HTERT RPE-1 (cell line): ENCODE measurements around the gene SEMA4D.

Source experiments
- in situ Hi-C: fragments of 300-500 bp; cut with MboI; formaldehyde crosslinking; loops from 4 replicates; pipeline ENCODE4 v1.14.3; 2020; ENCODE audit warnings: low sequenced_read_pairs

SEMA4D gene

DNA sequence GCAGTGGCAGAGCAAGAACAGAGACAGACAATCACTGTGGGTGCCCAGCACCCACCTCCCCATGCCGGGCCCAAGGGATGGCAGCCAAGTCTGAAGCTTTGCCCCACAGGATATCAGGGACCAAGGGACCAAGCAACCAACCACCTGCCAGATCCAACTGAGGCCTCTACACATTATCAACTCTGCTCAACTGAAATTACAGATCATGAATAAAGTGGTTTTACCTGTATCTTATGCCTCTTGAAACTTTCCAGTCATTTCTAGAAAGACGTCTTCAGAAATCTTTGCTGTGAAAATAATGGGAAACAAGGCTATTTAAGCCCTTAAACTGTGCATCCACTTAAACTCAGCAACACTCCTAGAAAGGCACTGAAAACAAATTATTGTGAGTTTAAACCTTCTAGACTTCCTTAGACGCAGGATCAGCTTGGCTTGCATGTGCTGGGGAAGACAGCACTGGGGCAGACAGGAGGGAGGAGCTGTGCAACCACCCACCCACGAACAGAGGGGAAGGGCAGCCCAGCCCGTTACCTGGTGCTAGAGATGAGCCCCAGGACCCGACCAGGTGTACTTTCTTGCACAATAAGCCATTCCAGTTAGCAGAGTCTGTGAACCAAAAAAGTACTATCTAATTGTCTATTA is 80.0 kb downstream of the SEMA4D start:
- in situ Hi-C loops: no loop called here

DNA sequence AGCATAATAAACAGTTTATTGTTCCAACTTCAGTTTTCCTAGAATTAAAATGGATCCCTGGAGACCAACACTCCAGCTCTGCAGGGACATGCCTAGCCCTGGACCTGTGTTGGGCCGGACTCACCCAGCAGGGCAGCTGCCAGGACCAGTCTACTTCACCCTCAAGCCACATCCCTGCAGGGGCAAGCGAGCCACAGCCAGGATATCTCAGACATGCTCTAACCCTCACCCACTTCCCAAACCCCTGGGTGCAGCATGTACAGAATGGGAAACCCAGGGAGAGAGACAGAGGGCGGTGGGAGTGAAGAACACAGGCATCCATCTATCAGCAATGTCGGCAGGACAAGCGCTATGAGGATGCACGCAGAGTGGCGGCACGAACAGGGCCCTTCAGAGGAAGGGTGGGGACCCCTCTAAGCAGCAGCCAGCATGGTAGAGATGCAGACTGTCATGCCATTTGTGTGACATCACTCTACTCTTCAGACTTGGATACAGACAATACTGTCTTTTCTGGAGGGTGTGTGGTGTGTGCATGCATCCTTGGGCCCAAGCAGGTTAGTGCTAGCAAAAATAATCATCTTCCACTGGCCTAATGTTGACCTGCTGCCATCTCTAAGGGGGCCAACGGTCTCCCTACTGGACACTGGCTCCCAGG is 83.1 kb downstream of the SEMA4D start:
- in situ Hi-C loops: no loop called here

DNA sequence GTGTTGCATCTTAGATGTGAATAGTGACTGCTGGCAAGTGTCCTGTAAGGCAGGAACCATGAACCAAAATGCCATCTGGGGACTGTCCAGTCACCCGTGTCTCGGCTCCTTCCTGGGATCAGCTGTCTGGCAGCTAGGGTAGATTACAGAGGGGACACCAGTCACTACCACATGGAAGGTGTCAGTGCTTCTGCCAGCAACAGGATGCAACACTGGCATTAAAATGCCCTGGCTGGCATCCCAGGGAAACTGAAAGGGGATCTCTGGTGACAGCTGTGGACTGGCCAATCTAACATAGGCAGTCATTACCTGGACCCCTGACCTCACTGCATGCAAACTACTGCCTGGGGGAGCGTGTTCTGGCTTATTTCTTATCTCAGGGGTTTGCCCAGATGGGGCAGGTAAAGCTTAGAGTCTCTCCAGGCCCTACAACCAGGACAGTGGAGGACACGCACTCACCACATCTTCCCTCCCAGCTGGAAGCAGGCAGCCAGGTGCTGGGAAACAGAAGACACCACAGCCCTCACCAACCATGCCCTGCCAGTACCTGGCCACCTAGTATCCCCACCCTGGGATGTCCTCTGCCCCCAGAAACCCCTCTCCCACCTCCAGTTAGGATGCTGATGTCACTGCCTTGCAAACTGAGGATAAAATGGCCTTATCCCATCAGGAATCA is 83.8 kb downstream of the SEMA4D start:
- in situ Hi-C loops: no loop called here

DNA sequence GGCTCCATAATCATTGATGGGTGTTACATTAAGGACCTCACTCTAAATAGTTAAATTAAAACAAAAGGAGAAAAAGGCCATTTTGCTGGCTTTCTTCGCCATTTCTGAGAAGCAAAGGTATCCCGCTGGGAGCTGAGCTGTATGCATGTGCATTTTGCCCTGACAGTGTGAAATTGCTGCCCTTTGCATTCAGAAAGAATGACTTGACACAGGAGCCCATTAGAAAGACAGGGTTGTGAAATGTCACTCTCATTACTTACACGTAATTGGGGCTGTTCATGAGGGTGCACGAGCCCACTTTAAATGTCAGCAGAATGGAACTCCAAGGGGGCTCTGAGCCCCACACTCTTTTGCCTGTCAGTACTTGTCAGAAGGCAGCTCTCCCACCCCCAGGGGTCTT is 85.0 kb downstream of the SEMA4D start:
- in situ Hi-C loops: no loop called here

DNA sequence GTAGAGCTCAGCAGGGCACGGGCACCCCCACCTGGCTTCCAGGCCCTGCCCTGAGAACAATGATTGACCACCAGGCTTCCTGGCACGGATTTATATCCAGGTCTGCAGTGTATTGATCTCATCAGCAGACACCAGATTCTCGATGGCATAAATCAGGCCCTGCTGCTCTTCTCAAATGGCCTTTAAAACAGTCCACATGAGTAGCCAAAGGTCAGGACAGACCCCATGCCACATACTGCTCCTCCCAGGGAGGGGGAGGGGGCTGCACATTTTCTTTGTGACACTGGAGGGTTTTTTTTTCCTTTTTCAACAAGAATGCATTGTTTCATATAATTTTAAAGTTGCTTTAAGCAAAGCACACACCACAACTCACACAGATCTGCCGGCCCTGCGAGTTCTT is 85.4 kb downstream of the SEMA4D start:
- in situ Hi-C loops: no loop called here

DNA sequence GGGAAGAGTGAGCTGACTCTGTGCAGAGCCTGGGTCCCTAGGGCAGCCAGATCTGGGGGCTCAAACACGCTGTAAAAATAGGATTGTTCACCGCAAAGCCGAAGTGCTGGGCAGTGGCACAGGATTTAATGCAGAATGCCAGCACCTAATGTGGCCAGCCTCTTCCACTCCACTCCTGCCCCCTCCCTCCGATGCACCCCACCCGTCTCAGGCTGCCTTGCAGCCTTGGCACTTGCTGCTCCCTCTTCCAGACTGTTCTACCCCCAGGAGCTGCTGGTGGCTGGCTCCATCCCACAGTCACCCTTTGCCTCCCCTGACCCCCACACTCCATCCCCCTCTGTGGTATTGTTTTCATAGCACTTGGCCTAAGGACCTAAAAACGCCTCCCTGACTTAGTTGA is 86.2 kb downstream of the SEMA4D start:
- in situ Hi-C loops: no loop called here

DNA sequence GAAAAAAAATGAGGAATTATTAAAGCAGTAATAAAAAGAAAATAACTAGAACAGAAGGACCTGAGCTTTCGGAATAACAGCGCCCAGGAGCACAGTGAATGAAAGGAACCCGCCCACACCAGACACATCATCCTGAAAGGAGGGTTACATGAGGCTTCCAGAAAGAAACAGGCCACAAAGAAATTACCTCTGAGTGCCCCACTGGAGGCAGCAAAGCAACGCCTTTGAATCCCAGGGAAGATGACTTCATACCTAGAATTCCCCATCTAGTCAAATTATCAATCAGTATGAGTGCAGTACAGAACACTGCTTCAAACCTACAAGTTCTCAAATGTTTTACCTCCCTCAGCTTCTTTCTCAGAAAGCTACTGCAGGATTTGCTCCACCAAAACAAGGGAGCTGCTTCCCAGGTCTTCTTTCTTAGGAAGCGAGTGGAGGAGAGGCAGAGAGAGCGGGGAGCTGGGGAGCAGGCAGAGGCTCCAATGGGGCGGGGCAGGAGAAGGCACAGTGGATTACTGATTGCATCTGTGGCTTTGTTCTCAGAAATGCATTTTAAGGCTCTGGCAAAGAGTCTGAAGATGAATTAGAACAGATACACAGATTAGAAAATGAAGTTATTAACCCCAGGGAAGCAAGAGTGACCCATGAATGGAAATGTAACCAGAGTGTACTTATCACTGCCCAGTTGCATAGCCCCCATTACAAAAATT is 87.1 kb downstream of the SEMA4D start:
- in situ Hi-C loops: no loop called here

DNA sequence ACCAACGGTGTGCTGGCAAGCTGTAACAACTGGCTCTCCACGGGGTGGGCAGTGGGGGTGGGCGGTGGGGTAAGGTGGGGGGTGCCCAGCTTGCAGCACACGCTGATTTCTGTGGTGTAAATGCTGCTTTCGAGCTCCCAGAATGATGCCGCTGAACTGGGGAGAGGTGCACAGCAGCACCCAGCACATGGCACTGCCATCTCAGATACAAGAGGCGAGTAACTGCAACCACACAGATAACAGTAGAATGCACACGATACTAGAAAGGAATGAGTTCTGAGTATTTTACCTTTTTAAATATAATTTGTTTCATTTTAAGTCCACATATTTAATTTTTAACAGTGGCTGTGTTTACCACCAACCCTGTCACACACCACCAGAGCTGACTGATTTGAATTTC is 87.9 kb downstream of the SEMA4D start:
- in situ Hi-C loops: no loop called here

DNA sequence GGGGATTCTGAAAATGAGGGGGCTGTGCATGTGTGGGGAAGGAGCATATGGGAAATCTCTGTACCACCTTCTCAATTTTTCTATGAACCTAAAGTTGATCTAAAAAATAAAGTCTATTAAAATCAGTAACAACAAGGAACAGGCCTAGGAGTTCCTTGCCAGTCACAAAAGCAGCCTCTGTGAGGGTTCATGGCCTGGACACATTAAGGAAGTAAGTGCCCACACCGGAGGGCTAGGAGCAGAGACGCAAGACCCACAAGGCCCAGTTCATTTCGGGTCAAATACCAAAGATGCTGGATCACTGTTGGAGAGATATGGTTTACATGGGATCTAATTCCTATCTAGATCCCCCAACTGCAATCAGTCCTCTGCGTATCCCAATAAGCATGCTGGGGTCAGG is 88.4 kb downstream of the SEMA4D start:
- in situ Hi-C loops: no loop called here

DNA sequence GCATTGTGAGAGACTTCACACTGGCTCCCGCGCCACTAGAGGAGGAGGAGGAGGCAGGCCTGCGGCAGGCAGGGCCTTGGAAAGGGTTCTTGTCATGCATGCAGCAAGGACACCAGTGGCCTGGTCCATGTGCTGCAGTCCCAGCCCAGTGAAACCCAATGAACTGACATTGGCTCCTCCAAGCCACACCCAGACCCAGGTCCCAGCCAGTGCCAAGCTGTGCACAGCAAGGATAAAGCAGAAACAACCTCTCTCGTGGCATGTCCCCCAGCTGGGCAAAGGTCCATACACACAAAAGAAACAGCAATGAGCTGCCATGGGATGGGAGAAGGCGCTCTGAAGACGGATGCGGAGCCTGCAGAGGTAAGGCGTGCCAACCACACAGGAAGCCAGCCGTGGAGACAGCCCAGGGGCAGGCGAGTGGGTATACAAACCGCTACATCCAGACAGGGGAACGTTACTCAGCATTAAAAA is 89.2 kb downstream of the SEMA4D start:
- in situ Hi-C loops: no loop called here

DNA sequence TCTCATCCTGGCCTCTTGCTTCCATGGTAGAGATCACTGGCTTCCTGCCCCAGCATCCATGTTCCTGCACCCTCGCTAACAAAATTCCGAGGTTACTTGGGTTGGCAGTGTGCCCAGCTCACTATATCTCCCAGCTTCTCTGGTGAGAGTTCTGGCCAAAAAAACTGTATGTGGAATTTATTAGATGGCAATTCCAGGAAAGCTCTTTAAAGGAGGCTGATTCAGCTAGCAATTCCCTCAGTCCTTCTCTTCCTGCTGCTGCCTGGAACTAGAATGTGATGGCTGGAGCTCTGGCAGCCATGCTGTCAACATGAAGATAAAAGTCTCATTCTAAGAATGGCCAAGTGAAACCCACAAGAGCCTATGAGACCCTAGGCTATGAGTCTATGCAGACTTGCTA is 90.8 kb downstream of the SEMA4D start:
- in situ Hi-C loops: no loop called here

DNA sequence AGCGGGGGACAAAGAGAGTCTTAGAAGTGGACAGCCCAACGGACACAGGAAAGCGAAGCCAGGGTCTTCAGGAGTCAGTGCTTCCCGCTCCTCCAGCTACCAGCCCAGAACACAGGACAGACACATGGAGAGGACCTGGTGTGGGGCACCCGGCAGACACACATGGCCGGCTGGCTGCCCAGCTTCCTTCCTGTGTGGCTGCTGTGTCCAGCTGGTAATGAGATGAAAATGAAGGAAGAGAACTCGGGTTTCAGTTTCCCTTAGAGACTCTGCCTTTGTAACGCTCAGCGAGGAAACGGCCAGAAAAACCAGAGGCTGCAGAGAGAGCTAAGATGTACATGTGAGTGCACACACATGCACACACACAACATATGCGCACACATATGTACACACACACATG is 92.1 kb downstream of the SEMA4D start:
- in situ Hi-C loops: no loop called here

DNA sequence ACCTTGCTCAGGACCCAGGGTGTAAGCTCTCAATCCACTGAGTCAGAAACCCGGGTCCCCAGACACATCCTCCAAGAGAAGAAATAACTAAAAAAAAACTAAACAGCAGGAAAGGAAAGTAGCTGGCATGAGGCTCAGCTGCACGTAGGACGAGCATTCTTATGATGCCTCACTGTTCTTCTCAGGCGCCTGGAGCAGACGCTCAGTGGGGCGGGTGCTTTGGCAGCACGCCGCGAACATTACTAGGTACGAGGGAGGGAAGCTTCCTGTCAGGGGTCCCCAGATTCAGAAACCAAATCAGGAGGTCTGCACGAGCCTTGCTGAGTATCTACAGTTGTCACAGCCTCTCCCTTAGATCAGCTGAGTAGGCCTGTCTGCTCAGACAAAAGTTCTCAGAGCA is 93.8 kb downstream of the SEMA4D start:
- in situ Hi-C loops: no loop called here

DNA sequence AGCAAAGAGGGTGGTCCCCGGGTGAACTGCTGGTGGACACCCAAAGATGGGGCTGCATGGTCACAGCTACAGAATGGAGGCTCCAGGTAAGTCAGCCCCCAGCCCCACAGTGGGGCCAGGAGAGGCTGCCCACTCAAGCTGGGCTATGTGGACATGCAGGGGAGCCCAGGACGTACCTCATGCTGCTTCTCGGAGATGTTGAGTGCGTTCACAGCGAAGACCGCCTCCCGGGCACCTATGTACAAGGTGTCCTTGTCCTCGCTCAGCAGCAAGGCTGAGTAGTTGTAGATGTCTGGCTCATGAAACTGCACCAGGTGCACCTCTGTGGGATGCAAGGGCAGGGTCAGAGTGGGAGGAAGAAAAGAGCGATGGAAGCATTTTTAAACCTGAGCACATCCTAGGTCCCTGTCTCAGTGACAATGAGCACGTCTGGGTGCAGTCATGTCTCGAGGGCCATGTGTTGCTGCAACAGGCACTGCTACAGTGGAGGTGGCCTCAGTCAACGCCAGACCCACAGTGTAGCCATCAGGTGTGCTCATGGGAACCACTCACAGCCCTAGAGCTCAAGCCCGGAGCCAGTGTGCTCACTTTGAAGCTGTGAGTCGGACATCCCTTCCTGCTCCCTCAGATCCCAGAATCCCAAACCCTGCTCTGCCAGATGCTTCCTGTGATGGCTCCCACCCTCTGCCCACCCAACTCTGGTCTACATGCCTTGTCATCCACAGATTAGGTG is 95.1 kb downstream of the SEMA4D start:
- in situ Hi-C loops: no loop called here

DNA sequence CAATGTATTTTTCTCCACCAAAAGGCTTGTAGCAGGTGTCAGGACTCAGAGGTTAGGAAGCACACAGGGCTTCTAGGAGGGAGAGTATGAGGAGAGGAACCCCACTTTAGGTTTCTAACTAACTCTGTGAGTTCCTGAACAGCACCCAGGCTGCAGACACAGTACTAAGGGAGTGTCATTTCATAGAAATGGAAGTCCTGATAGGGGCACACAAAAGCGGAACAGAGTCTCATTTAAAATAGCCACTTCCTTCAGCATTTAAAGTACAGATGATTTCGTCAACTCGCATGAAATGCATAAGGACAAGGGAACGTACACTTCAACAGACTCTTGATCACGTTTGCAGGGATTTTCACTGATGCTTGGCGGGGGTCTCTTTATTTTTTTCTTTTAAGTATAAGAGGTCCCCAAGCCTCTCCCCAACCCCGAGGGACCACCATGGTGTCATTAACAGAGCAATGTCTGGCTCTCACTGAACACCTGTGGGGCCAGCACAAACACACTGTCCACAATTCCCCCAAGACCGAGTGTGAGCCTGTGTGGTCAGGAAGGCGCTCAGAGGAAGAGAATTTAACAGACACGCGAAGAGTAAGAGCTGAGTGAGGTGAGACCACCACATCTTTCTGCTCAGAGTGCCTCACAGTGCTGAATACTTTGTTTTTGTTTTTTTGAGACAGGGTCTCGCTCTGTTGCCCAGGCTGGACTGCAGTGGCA is 97.4 kb downstream of the SEMA4D start:
- in situ Hi-C loops: no loop called here

DNA sequence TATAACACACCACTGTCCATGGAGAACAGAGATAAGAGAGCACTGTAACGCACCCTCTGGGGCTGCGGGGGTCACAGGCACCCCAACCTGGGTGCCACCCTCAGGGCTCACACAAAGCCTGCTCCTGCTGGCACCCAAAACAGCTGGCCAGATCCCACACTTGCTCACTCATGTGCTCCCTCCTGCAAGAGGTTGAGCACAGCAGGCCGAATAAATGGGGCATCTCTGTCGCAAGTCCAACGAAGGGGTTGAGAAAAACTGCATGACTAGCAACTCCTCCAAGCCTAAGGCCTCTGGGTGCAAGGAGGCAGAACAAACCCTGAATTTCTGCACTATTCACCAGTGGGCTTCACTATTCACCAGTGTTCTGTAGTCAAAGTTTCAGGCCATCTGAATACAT is 99.3 kb downstream of the SEMA4D start:
- in situ Hi-C loops: no loop called here

DNA sequence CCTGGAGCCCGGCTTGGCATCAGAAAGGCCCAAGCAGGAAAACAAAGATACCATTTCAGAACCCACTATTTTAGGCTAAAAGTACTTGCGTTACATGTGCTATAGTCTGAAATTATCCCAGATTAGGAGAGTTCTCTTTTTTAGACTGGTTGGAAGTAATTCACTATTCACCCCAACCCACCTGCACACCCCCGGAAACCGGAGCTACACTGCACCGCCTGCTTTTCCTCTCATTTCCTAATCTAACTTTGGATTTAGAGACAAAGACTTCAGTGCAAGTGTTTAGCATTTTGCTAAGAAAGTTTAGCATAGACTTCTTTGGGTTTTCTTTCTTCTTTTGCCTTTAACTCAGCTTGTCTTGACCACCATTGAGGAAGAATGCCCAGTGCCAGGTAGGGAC is 100.4 kb downstream of the SEMA4D start:
- in situ Hi-C loops: no loop called here

DNA sequence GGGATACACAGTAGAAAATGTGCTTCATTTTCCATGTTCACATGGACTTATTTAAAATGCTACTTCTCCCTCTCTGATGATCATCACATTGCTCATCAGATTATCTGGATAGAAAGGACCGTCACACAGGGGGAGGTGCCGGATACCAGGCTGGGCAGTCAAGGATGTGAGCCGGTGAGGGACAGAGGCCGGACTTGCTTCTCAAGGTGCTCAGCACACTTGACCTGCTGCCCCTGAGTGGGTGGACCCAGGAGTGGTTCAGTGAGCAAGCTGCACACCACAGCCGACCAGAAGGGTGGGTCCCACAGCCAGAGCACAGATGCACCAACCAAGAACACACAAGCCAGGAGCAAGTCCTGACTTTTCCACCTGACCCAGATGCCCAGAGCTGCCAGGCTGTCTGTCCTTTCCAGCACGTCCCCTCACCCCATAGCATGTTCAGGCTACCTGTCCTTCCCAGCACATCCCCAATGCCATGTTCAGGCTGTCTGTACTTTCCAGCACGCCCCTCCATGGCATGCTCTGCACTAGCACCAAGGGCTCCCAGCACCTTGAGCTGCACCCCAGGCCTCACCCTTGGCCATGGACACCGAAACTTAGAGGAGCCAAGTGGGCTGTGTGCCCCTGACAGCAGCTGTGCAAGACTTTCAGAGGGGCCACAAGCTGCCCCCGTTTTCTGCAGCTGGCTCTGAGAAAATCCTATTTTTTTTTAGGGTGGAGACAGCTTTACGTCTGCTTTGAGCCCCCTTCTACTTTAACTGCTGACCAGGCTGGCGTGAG is 101.8 kb downstream of the SEMA4D start:
- in situ Hi-C loops: no loop called here

DNA sequence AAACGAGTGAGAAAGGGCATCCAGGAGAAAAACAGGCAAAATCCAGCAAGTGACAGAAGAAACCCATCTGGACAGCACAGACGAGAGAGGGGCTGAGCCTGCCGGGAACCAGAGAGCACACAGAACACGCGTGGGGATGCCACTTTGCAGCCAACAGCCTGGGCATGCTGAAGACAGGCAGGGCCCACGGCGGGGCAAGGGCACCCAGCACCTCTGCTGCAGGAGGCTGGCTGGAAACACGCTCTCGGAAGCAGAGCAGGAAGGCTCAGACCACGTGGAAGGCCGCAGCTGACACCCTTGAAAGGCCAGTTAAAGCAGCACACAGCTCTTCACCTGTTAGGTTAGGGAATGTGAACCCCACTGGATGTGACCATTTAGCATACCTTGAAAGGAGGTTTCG is 103.5 kb downstream of the SEMA4D start:
- in situ Hi-C loops: no loop called here

DNA sequence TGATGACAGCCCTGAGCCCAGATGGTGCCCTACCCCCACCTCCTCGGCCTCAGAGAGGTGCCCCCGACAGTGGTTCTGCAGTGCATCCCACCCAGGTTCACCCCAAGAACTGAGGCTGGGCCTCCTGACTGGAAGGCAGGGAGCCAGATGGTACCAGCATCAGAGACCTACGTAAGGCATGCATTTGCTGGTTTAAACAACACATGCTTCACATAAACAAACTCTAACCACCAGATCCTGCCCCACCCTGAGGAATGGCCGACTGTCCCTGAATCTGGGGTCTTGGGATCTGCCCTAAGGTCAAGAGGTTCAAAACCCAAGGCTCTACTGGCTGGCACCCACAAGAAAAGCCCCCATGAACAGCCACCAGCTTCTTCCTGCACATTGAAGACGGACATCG is 106.3 kb downstream of the SEMA4D start:
- in situ Hi-C loops: no loop called here
